ENCODE data around the gene IGFBP2.

The IGFBP2 gene

GRCh38 chr2:216617159-216617815 is 15.9 kb upstream of the IGFBP2 start:
- H3K4me2 ChIP-seq (ENCODE audit: low read length) = no peak overlapping the region
- H3K4me1 ChIP-seq (ENCODE audit: control insufficient read depth, insufficient read depth, low read length) = no peaks in the 10 kb centered on the region
- no peaks in the 10 kb centered on the region for H3K36me3 ChIP-seq (ENCODE audit: insufficient read depth, low read length)
- no peaks in the 10 kb centered on the region for H3K9me3 ChIP-seq (replicated peaks; ENCODE audit: low read length)
- H3K4me3 ChIP-seq (ENCODE audit: low read length) = no peak overlapping the region
- peaks cover 16% of the 10 kb centered on the region for H3K27me3 ChIP-seq (ENCODE audit: control insufficient read depth, insufficient read depth, low read length)
- H3K9ac ChIP-seq (ENCODE audit: low read depth, low read length) = no peak overlapping the region

GRCh38 chr2:216618785-216619184 is 14.4 kb upstream of the IGFBP2 start:
- Histone ChIP-seq H3K9ac (ENCODE audit: low read depth, low read length) (no peak overlapping the region), H3K4me2 (ENCODE audit: low read length) (no peak overlapping the region), H3K4me3 (ENCODE audit: low read length) (no peak overlapping the region), H3K4me1 (ENCODE audit: control insufficient read depth, insufficient read depth, low read length) (no peaks in the 10 kb centered on the region), H3K9me3 (replicated peaks; ENCODE audit: low read length) (no peaks in the 10 kb centered on the region), H3K27me3 (ENCODE audit: control insufficient read depth, insufficient read depth, low read length) (peaks cover 16% of the 10 kb centered on the region), H3K36me3 (ENCODE audit: insufficient read depth, low read length) (no peaks in the 10 kb centered on the region)

GRCh38 chr2:216619411-216620393 is 13.5 kb upstream of the IGFBP2 start:
- Histone ChIP-seq H3K4me1 (ENCODE audit: control insufficient read depth, insufficient read depth, low read length) (no peaks in the 10 kb centered on the region), H3K4me3 (ENCODE audit: low read length) (no peak overlapping the region), H3K4me2 (ENCODE audit: low read length) (no peak overlapping the region), H3K9ac (ENCODE audit: low read depth, low read length) (no peak overlapping the region), H3K27me3 (ENCODE audit: control insufficient read depth, insufficient read depth, low read length) (peaks cover 21% of the 10 kb centered on the region), H3K36me3 (ENCODE audit: insufficient read depth, low read length) (no peaks in the 10 kb centered on the region), H3K9me3 (replicated peaks; ENCODE audit: low read length) (no peaks in the 10 kb centered on the region)

- Histone ChIP-seq H3K4me3 (ENCODE audit: low read length) (no peak overlapping the region), H3K4me1 (ENCODE audit: control insufficient read depth, insufficient read depth, low read length) (no peaks in the 10 kb centered on the region), H3K27me3 (ENCODE audit: control insufficient read depth, insufficient read depth, low read length) (peaks cover 23% of the 10 kb centered on the region), H3K9ac (ENCODE audit: low read depth, low read length) (no peak overlapping the region), H3K36me3 (ENCODE audit: insufficient read depth, low read length) (no peaks in the 10 kb centered on the region), H3K9me3 (replicated peaks; ENCODE audit: low read length) (no peaks in the 10 kb centered on the region), H3K4me2 (ENCODE audit: low read length) (no peak overlapping the region)
Measured at GRCh38 chr2:216620786-216621185, 12.4 kb upstream of the IGFBP2 start.

GRCh38 chr2:216621292-216621691 is 11.9 kb upstream of the IGFBP2 start:
- Histone ChIP-seq H3K36me3 (ENCODE audit: insufficient read depth, low read length) (no peaks in the 10 kb centered on the region), H3K4me2 (ENCODE audit: low read length) (no peak overlapping the region), H3K9ac (ENCODE audit: low read depth, low read length) (no peak overlapping the region), H3K4me3 (ENCODE audit: low read length) (no peak overlapping the region), H3K9me3 (replicated peaks; ENCODE audit: low read length) (no peaks in the 10 kb centered on the region), H3K27me3 (ENCODE audit: control insufficient read depth, insufficient read depth, low read length) (peaks cover 23% of the 10 kb centered on the region), H3K4me1 (ENCODE audit: control insufficient read depth, insufficient read depth, low read length) (no peaks in the 10 kb centered on the region)

GRCh38 chr2:216622526-216622925 is 10.7 kb upstream of the IGFBP2 start:
- Histone ChIP-seq H3K4me1 (ENCODE audit: control insufficient read depth, insufficient read depth, low read length) (no peaks in the 10 kb centered on the region), H3K4me3 (ENCODE audit: low read length) (no peak overlapping the region), H3K27me3 (ENCODE audit: control insufficient read depth, insufficient read depth, low read length) (peaks cover 23% of the 10 kb centered on the region), H3K36me3 (ENCODE audit: insufficient read depth, low read length) (no peaks in the 10 kb centered on the region), H3K9ac (ENCODE audit: low read depth, low read length) (no peak overlapping the region), H3K4me2 (ENCODE audit: low read length) (no peak overlapping the region), H3K9me3 (replicated peaks; ENCODE audit: low read length) (no peaks in the 10 kb centered on the region)

- Histone ChIP-seq H3K9me3 (replicated peaks; ENCODE audit: low read length) (no peaks in the 10 kb centered on the region), H3K4me1 (ENCODE audit: control insufficient read depth, insufficient read depth, low read length) (no peaks in the 10 kb centered on the region), H3K4me3 (ENCODE audit: low read length) (no peak overlapping the region), H3K36me3 (ENCODE audit: insufficient read depth, low read length) (no peaks in the 10 kb centered on the region), H3K9ac (ENCODE audit: low read depth, low read length) (no peak overlapping the region), H3K4me2 (ENCODE audit: low read length) (no peak overlapping the region), H3K27me3 (ENCODE audit: control insufficient read depth, insufficient read depth, low read length) (peaks cover 16% of the 10 kb centered on the region)
Measured at GRCh38 chr2:216624251-216624650, 9.0 kb upstream of the IGFBP2 start.

- H3K9me3 ChIP-seq (replicated peaks; ENCODE audit: low read length) = no peaks in the 10 kb centered on the region
- H3K4me2 ChIP-seq (ENCODE audit: low read length) = no peak overlapping the region
- no peak overlapping the region for H3K9ac ChIP-seq (ENCODE audit: low read depth, low read length)
- H3K4me1 ChIP-seq (ENCODE audit: control insufficient read depth, insufficient read depth, low read length) = no peaks in the 10 kb centered on the region
- H3K4me3 ChIP-seq (ENCODE audit: low read length) = no peak overlapping the region
- no peaks in the 10 kb centered on the region for H3K36me3 ChIP-seq (ENCODE audit: insufficient read depth, low read length)
- peaks cover 23% of the 10 kb centered on the region for H3K27me3 ChIP-seq (ENCODE audit: control insufficient read depth, insufficient read depth, low read length)
Measured at GRCh38 chr2:216626168-216626874, 6.9 kb upstream of the IGFBP2 start.

GRCh38 chr2:216626875-216627245 is 6.4 kb upstream of the IGFBP2 start:
- Histone ChIP-seq H3K4me1 (ENCODE audit: control insufficient read depth, insufficient read depth, low read length) (no peaks in the 10 kb centered on the region), H3K4me3 (ENCODE audit: low read length) (no peak overlapping the region), H3K9ac (ENCODE audit: low read depth, low read length) (no peak overlapping the region), H3K4me2 (ENCODE audit: low read length) (no peak overlapping the region), H3K36me3 (ENCODE audit: insufficient read depth, low read length) (no peaks in the 10 kb centered on the region), H3K9me3 (replicated peaks; ENCODE audit: low read length) (no peaks in the 10 kb centered on the region), H3K27me3 (ENCODE audit: control insufficient read depth, insufficient read depth, low read length) (peaks cover 23% of the 10 kb centered on the region)

- Histone ChIP-seq H3K4me2 (ENCODE audit: low read length) (no peak overlapping the region), H3K9ac (ENCODE audit: low read depth, low read length) (no peak overlapping the region), H3K27me3 (ENCODE audit: control insufficient read depth, insufficient read depth, low read length) (peaks cover 37% of the 10 kb centered on the region), H3K36me3 (ENCODE audit: insufficient read depth, low read length) (no peaks in the 10 kb centered on the region), H3K9me3 (replicated peaks; ENCODE audit: low read length) (no peaks in the 10 kb centered on the region), H3K4me3 (ENCODE audit: low read length) (no peak overlapping the region), H3K4me1 (ENCODE audit: control insufficient read depth, insufficient read depth, low read length) (peaks cover 11% of the 10 kb centered on the region)
Measured at GRCh38 chr2:216629784-216630183, 3.4 kb upstream of the IGFBP2 start.

GRCh38 chr2:216632346-216632951 is 771 bp upstream of the IGFBP2 start:
- Histone ChIP-seq H3K27me3 (ENCODE audit: control insufficient read depth, insufficient read depth, low read length) (peaks cover 30% of the 10 kb centered on the region), H3K4me1 (ENCODE audit: control insufficient read depth, insufficient read depth, low read length) (peaks cover 32% of the 10 kb centered on the region), H3K36me3 (ENCODE audit: insufficient read depth, low read length) (no peaks in the 10 kb centered on the region), H3K9me3 (replicated peaks; ENCODE audit: low read length) (no peaks in the 10 kb centered on the region), H3K4me3 (ENCODE audit: low read length) (peak overlapping the region; percentile 81), H3K9ac (ENCODE audit: low read depth, low read length) (peak overlapping the region; percentile 32), H3K4me2 (ENCODE audit: low read length) (peak overlapping the region; percentile 89)
